ENCODE results near the gene VEPH1. TPM values are rescaled to one million over a fixed set of nuclear protein-coding genes. Genes with fewer than 3 reads are reported as not detected.

Gene VEPH1
- total RNA-seq, 2 donors from 2014 or later, result 15.0 to 30.0 TPM

- Histone ChIP-seq H3K9me3 (no peaks in the 10 kb centered on the region), H3K4me3 (no peak overlapping the region), H3K27me3 (no peaks in the 10 kb centered on the region), H3K27ac (no peak overlapping the region), H3K36me3 (replicated peaks in 1 of 2; ENCODE audit: insufficient read depth in 1 of 2, low read depth in 2 of 2) (no peaks in the 10 kb centered on the region), H3K4me1 (peaks cover 5% of the 10 kb centered on the region)
- TF ChIP-seq CTCF (IDR thresholded peaks at IDR 0.05), result no peak
- no peak for TF ChIP-seq POLR2A (IDR thresholded peaks at IDR 0.05)
- ATAC-seq, result no peak
- no peak for DNase-seq
- 50 to 60% methylated on average over 5 of the region's 5 CpGs for WGBS, 2 donors
- intact Hi-C loops (cut with DNase I), result no loop called here
Observed at GRCh38 chr3:157527131-157527881, 24.1 kb upstream of the VEPH1 start.

DNA sequence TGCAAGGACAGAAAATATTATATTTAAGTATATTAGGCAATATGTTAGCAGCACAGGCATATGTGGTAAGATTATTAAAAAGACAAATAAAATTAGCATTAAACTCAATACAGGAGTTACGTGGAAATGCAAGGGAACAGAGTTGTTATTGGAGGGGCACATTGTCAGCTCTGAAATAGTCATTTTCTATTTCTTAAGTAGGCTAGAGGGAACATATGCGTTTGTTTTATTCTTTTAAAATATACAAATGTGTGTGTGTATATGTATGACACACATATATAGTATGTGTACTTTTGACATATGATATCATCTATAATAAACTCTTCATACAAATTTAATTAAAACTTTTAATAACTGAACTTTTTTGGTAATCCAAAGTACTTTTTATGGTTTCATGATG, 22.8 kb upstream of the VEPH1 start:
- no peak overlapping the region for H3K27ac ChIP-seq
- no peak overlapping the region for H3K4me3 ChIP-seq
- DNase-seq (no peak), ATAC-seq (no peak)
- H3K4me1 ChIP-seq, result peaks cover 5% of the 10 kb centered on the region
- WGBS, 2 donors, result 82 to 86% methylated on average over 2 of the region's 2 CpGs
- H3K9me3 ChIP-seq, result no peaks in the 10 kb centered on the region
- no peaks in the 10 kb centered on the region for H3K27me3 ChIP-seq
- intact Hi-C loops (cut with DNase I), result no loop called here
- no peak for TF ChIP-seq CTCF (IDR thresholded peaks at IDR 0.05)
- H3K36me3 ChIP-seq (replicated peaks in 1 of 2; ENCODE audit: insufficient read depth in 1 of 2, low read depth in 2 of 2), result no peaks in the 10 kb centered on the region

GRCh38 chr3:157523814-157524213, 20.6 kb upstream of the VEPH1 start:
- Histone ChIP-seq H3K4me1 (peaks cover 5% of the 10 kb centered on the region), H3K27ac (no peak overlapping the region), H3K27me3 (no peaks in the 10 kb centered on the region), H3K36me3 (replicated peaks in 1 of 2; ENCODE audit: insufficient read depth in 1 of 2, low read depth in 2 of 2) (no peaks in the 10 kb centered on the region), H3K9me3 (no peaks in the 10 kb centered on the region), H3K4me3 (no peak overlapping the region)
- DNase-seq (no peak), ATAC-seq (no peak)
- TF ChIP-seq POLR2A (IDR thresholded peaks at IDR 0.05) (no peak), CTCF (IDR thresholded peaks at IDR 0.05) (no peak)
- intact Hi-C loops (cut with DNase I), result no loop called here
- 95 to 100% methylated on average over 1 of the region's 1 CpG for WGBS, 2 donors

DNA sequence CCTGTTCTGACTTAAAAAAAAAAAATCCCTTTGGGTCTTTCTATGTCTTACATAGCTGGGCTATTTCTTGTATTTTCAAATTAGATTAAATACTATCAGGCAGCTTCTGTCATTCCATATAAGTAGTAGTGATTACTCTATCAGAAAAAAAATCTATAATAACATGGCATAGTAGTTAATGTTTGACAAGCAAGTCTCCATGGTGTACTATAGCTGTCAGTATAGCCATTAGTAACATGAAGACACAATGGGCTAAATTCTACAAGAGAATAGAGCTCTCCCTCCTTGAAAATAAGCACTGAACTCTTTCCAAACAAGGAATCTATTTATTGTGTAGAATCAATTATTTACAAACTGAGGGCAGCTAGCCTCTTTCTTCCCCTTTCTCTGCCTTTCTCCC, 19.4 kb upstream of the VEPH1 start:
- ATAC-seq, result no peak
- DNase-seq, result no peak

More for the DNA sequence above, 19.4 kb upstream of the VEPH1 start:
- TF ChIP-seq POLR2A (IDR thresholded peaks at IDR 0.05) (no peak), CTCF (IDR thresholded peaks at IDR 0.05) (no peak)
- no peaks in the 10 kb centered on the region for H3K36me3 ChIP-seq (replicated peaks in 1 of 2; ENCODE audit: insufficient read depth in 1 of 2, low read depth in 2 of 2)
- no peaks in the 10 kb centered on the region for H3K27me3 ChIP-seq
- no peak overlapping the region for H3K27ac ChIP-seq
- H3K4me1 ChIP-seq, result no peaks in the 10 kb centered on the region
- intact Hi-C loops (cut with DNase I), result no loop called here
- no peaks in the 10 kb centered on the region for H3K9me3 ChIP-seq
- no peak overlapping the region for H3K4me3 ChIP-seq

Measured in body of pancreas (tissue), 4 donors.